Activated naive CD8-positive, alpha-beta T cell treated with anti-CD3 and anti-CD28 coated beads, Interleukin-2, amount 50 U/mL, for 16 hours (primary cell): ENCODE measurements around the gene PANX1.

Source experiments
- DNase-seq: peaks from one replicate; pipeline ENCODE4 v3.0.0-alpha.2; 2020; ENCODE audit warnings: low read depth, low spot score

PANX1 gene

GRCh38 chr11:94184846-94185245, 56.2 kb downstream of the PANX1 start:
- DNase-seq: no peak

- no peak for DNase-seq
Observed at GRCh38 chr11:94185416-94186084, 56.9 kb downstream of the PANX1 start.

- no peak for DNase-seq
Observed at GRCh38 chr11:94186342-94187203, 57.9 kb downstream of the PANX1 start.

GRCh38 chr11:94193288-94193687, 64.6 kb downstream of the PANX1 start:
- no peak for DNase-seq

GRCh38 chr11:94194712-94195111, 66.1 kb downstream of the PANX1 start:
- DNase-seq: no peak

GRCh38 chr11:94196363-94196762, 67.7 kb downstream of the PANX1 start:
- DNase-seq: no peak

- no peak for DNase-seq
Observed at GRCh38 chr11:94198718-94199117, 70.1 kb downstream of the PANX1 start.

GRCh38 chr11:94199136-94200130, 70.8 kb downstream of the PANX1 start:
- DNase-seq: no peak

GRCh38 chr11:94201004-94201465, 72.4 kb downstream of the PANX1 start:
- DNase-seq: no peak

GRCh38 chr11:94203070-94203469, 74.4 kb downstream of the PANX1 start:
- no peak for DNase-seq

- no peak for DNase-seq
Observed at GRCh38 chr11:94211261-94211830, 82.7 kb downstream of the PANX1 start.

GRCh38 chr11:94212898-94213297, 84.3 kb downstream of the PANX1 start:
- DNase-seq: no peak

- DNase-seq: no peak
Observed at GRCh38 chr11:94217705-94218104, 89.1 kb downstream of the PANX1 start.

- no peak for DNase-seq
Observed at GRCh38 chr11:94218372-94218771, 89.7 kb downstream of the PANX1 start.

GRCh38 chr11:94219771-94220170, 91.1 kb downstream of the PANX1 start:
- DNase-seq: no peak

GRCh38 chr11:94224078-94224477, 95.4 kb downstream of the PANX1 start:
- DNase-seq: no peak
